Hematopoietic multipotent progenitor cell treated with erythropoietin and hydrocortisone succinate and interleukin-3 and kit ligand, for 17 days (in vitro differentiated cells): ENCODE results near the gene C2orf92.

Source experiments
- DNase-seq: peaks from one replicate; pipeline ENCODE4 v3.0.0-alpha.2; 2015; ENCODE audit warnings: low spot score

Gene C2orf92

DNA sequence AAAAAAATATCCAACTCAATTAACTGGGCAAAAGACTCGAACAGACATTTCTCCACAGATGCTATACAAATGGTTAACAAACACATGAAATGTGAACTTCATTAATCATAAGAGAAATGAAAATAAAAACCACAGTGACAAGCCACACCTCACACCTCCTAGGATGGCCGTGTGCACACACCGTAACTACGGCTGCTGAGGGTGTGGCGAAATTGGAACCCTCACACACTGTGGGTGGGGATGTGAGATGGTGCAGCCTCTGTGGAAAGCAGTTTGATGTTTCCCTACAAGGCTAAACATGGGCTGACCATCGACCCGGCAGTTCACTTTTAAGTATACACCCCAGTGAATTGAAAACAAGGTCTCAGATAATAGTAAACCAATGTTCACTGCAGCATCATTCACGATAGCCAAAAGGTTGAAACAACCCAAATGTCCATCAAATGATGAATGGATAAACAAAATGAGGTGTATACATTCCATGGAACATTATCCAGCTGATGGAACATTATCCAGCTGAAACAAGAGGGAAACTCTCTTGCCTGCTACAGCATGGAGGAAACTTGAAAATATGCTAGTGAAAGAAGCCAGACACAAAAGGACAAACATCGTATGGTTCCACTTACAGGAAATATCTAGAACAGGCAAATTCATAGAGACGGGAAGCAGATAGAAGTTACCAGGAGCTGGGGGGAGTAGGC, 76.1 kb downstream of the C2orf92 start:
- no peak for DNase-seq

GRCh38 chr2:97747285-97747684, 77.8 kb downstream of the C2orf92 start:
- DNase-seq, result no peak

DNA sequence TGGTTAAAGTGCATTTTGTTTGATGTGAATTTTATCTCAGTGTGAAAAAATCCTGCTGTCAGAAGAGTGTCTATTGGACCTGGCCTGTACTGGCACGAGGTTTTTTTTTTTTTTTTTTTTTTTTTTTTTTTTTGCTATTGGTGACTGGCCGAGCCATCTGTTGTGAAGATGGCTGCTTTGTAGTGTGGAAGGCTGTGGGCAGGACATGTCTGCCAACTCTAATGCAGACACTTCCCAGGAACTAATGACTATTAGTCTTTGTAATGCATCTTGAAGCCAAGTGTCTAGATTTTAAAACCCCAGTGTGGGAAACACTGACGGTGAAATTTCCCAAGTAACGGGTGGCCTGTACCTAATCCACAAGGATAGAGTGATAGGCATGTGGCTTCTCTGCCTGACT, 78.2 kb downstream of the C2orf92 start:
- DNase-seq, result no peak

GRCh38 chr2:97749581-97749980, 80.1 kb downstream of the C2orf92 start:
- DNase-seq, result no peak

- DNase-seq, result no peak
Observed at GRCh38 chr2:97750017-97750416, 80.5 kb downstream of the C2orf92 start.

GRCh38 chr2:97751752-97752151, 82.2 kb downstream of the C2orf92 start:
- no peak for DNase-seq
